A549 (cell line): Measurements from ENCODE around the gene KCNIP2. TPM values are rescaled to one million over a fixed set of nuclear protein-coding genes. Genes with fewer than 3 reads are reported as not detected.

Experiments used
- ATAC-seq, 2 experiments: fragments of 200-7000 bp in 1 of 2; fragments of >200 bp in 1 of 2; cut with Nextera tagmentation in 1 of 2; cut with Tn5 transposase in 1 of 2; 3 replicates each; pipeline versions ENCODE4 v1.8.0 to v1.9.1; 2018 to 2020; ENCODE audit warnings: mild to moderate bottlenecking in 1 of 2, moderate library complexity in 1 of 2
- CTCF ChIA-PET: fragments of 300-600 bp; sonication (Branson Sonifier 250); formaldehyde crosslinking; extraction: SDS; loops from one replicate; lab custom pipeline; 2021; ENCODE audit warnings: antibody characterized with exemption, inconsistent platforms; lab: Yijun Ruan, JAX
- POLR2A ChIA-PET: fragments of 350-600 bp; formaldehyde crosslinking; extraction: SDS; loops from one replicate; lab custom pipeline; 2021; ENCODE audit warnings: antibody characterized with exemption, inconsistent platforms; lab: Yijun Ruan, JAX
- DNase-seq, 2 experiments: peaks; one replicate each; pipeline versions ENCODE4 v3.0.0 to v3.0.0-alpha.2; 2011 to 2016; ENCODE audit warnings: low read depth in 1 of 2, low spot score in 1 of 2
- FAIRE-seq: peaks from 2 replicates; lab custom pipeline; 2011; peaks lifted over from hg19 to GRCh38; lab: Jason Lieb, UNC
- H3K27ac ChIP-seq, 2 experiments: fragments of >200 bp; sonication (Bioruptor Twin); formaldehyde crosslinking; 3 replicates each; pipeline ENCODE4 v1.5.1; 2016 to 2017
- H3K4me1 ChIP-seq: fragments of >200 bp; sonication (Bioruptor Twin); formaldehyde crosslinking; 3 replicates; pipeline ENCODE4 v1.6.1; 2016
- H3K4me2 ChIP-seq: fragments of >200 bp; sonication (Bioruptor Twin); formaldehyde crosslinking; 3 replicates; pipeline ENCODE4 v1.6.1; 2016
- H3K4me3 ChIP-seq: fragments of >200 bp; sonication (Bioruptor Twin); formaldehyde crosslinking; 3 replicates; pipeline ENCODE4 v1.5.1; 2016
- H3K9me3 ChIP-seq: fragments of >200 bp; sonication (Bioruptor Twin); formaldehyde crosslinking; 3 replicates; pipeline ENCODE4 v1.6.1; 2016
- ATOH8 ChIP-seq: fragments of 250-450 bp; sonication (Bioruptor Pico); IDR thresholded peaks from 2 replicates; pipeline ENCODE4 v1.5.0; 2020; ENCODE audit warnings: low read depth, mild to moderate bottlenecking, moderate library complexity
- CHD2 ChIP-seq: fragments of 150-350 bp; IDR thresholded peaks from 2 replicates; pipeline ENCODE4 v1.6.1; 2014; ENCODE audit warnings: low read length; ENCODE audit not compliant: partially characterized antibody
- CHD4 ChIP-seq: fragments of 200-600 bp; sonication (generic); IDR thresholded peaks from 2 replicates; pipeline ENCODE4 v1.6.1; 2016; ENCODE audit warnings: antibody characterized with exemption, mild to moderate bottlenecking, borderline replicate concordance
- CTCF ChIP-seq: fragments of >200 bp; sonication (Bioruptor Twin); formaldehyde crosslinking; IDR thresholded peaks from 3 replicates; pipeline ENCODE4 v1.5.1; 2016
- E2F6 ChIP-seq: IDR thresholded peaks from 2 replicates; pipeline ENCODE4 v1.6.1; 2012; ENCODE audit warnings: low read depth, borderline replicate concordance
- EHMT2 ChIP-seq: fragments of 200-600 bp; sonication (generic); IDR thresholded peaks from 2 replicates; pipeline ENCODE4 v1.6.1; 2016; ENCODE audit warnings: antibody characterized with exemption, low read depth, mild to moderate bottlenecking, moderate library complexity
- EP300 ChIP-seq, 2 experiments: fragments of >200 bp; sonication (Bioruptor Twin); formaldehyde crosslinking; IDR thresholded peaks; 2 replicates in 1 of 2; 3 replicates in 1 of 2; pipeline ENCODE4 v1.6.1; 2016 to 2017
- FOXS1 ChIP-seq: fragments of 250-450 bp; sonication (Bioruptor Pico); IDR thresholded peaks from 2 replicates; pipeline ENCODE4 v1.5.0; 2020; ENCODE audit warnings: mild to moderate bottlenecking, moderate library complexity
- HDAC2 ChIP-seq: fragments of 200-600 bp; sonication (generic); IDR thresholded peaks from 2 replicates; pipeline ENCODE4 v1.6.1; 2016
- HEYL ChIP-seq: fragments of 250-450 bp; sonication (Bioruptor Pico); IDR thresholded peaks from 2 replicates; pipeline ENCODE4 v1.8.0; 2021; ENCODE audit warnings: mild to moderate bottlenecking, moderate library complexity
- HOXB13 ChIP-seq: fragments of 250-450 bp; sonication (Bioruptor Pico); IDR thresholded peaks from 2 replicates; pipeline ENCODE4 v1.5.0; 2020; ENCODE audit warnings: low read depth, mild to moderate bottlenecking, moderate library complexity
- HOXB5 ChIP-seq: fragments of 250-450 bp; sonication (Bioruptor Pico); IDR thresholded peaks from 2 replicates; pipeline ENCODE4 v1.5.0; 2020; ENCODE audit warnings: mild to moderate bottlenecking, moderate library complexity
- JUN ChIP-seq, 2 experiments: fragments of >200 bp; sonication (Bioruptor Twin); formaldehyde crosslinking; IDR thresholded peaks; 2 replicates in 1 of 2; 3 replicates in 1 of 2; pipeline ENCODE4 v1.6.1; 2016 to 2017
- KDM1A ChIP-seq: fragments of 200-600 bp; sonication (generic); IDR thresholded peaks from 2 replicates; pipeline ENCODE4 v1.6.1; 2016; ENCODE audit warnings: low read depth, mild to moderate bottlenecking
- MAX ChIP-seq: IDR thresholded peaks from 2 replicates; pipeline ENCODE4 v1.6.1; 2012
- MYC ChIP-seq: IDR thresholded peaks from 2 replicates; pipeline ENCODE4 v1.6.1; 2012; ENCODE audit warnings: mild to moderate bottlenecking, inconsistent platforms, low read length, improper control_type of control experiment, borderline replicate concordance
- NPAS2 ChIP-seq: fragments of 250-450 bp; sonication (Bioruptor Pico); IDR thresholded peaks from 2 replicates; pipeline ENCODE4 v1.8.0; 2022; ENCODE audit warnings: mild to moderate bottlenecking, moderate library complexity, borderline replicate concordance
- POLR2A ChIP-seq: IDR thresholded peaks from 2 replicates; pipeline ENCODE4 v1.6.1; 2012; ENCODE audit warnings: mild to moderate bottlenecking, low read length
- RARB ChIP-seq: fragments of 250-450 bp; sonication (Bioruptor Pico); IDR thresholded peaks from 2 replicates; pipeline ENCODE4 v1.8.0; 2021; ENCODE audit warnings: mild to moderate bottlenecking, moderate library complexity
- RCOR1 ChIP-seq: fragments of 150-350 bp; IDR thresholded peaks from 2 replicates; pipeline ENCODE4 v1.6.1; 2014; ENCODE audit warnings: antibody characterized with exemption, low read length, low read depth
- RFX5 ChIP-seq: fragments of 450-650 bp; IDR thresholded peaks from 2 replicates; pipeline ENCODE4 v1.7.1; 2014; ENCODE audit warnings: antibody characterized with exemption, mild to moderate bottlenecking, moderate library complexity
- SMC3 ChIP-seq: fragments of >200 bp; sonication (Bioruptor Twin); formaldehyde crosslinking; IDR thresholded peaks from 3 replicates; pipeline ENCODE4 v1.6.1; 2018; ENCODE audit warnings: inconsistent platforms
- USF2 ChIP-seq: fragments of 450-650 bp; IDR thresholded peaks from 2 replicates; pipeline ENCODE4 v1.6.1; 2014; ENCODE audit warnings: antibody characterized with exemption
- ZC3H11A ChIP-seq: fragments of 450-650 bp; IDR thresholded peaks from 2 replicates; pipeline ENCODE4 v1.6.1; 2014; ENCODE audit warnings: antibody characterized with exemption, mild to moderate bottlenecking
- WGBS: methylation state at CpG from one replicate; pipeline ENCODE4 v1.1.6; 2017; ENCODE audit errors: missing lambda C conversion rate; 5-methylcytosine and 5-hydroxymethylcytosine counted together
- polyA plus RNA-seq, 4 experiments: library from polyadenylated mRNA; depleted of rRNA in 3 of 4; stranded (reverse); fragments of >200 nt; fragmentation: RNase III in 1 of 4; extraction: RNeasy Plus Mini Kit Qiagen cat#74134 plus additional on column Dnase treatment in 1 of 4; gene quantifications; 2 replicates in 3 of 4; 3 replicates in 1 of 4; pipeline ENCODE4 v1.2.3, GENCODE V29; 2011 to 2017

The KCNIP2 gene
- polyA plus RNA-seq, 2 of the 4 experiments (the other 2 are of a cell fraction), result 0.88 to 1.3 TPM

GRCh38 chr10:101812606-101813005, 31.0 kb downstream of the KCNIP2 start:
- Histone ChIP-seq H3K9me3 (no peaks in the 10 kb centered on the region), H3K4me1 (peaks cover 22% of the 10 kb centered on the region), H3K27ac (no peak overlapping the region), H3K4me3 (no peak overlapping the region), H3K4me2 (no peak overlapping the region)
- POLR2A ChIA-PET, result no interaction called here
- CTCF ChIA-PET, result interaction anchor here (0.7 to 2.9 kb wide), 6 partner anchors 9 to 32 kb away, joined by 3 to 10 read pairs (median 4); no protein-coding TSS in a partner anchor
- 93% methylated on average over 4 of the region's 4 CpGs for WGBS
- FAIRE-seq (no peak), DNase-seq (no peak)
- TF ChIP-seq RFX5, result no peak
- TF ChIP-seq RCOR1, result no peak
- TF ChIP-seq CHD2, result no peak
- no peak for TF ChIP-seq E2F6
- no peak for TF ChIP-seq EP300 (IDR thresholded peaks at IDR 0.05)
- TF ChIP-seq CHD4, result no peak
- TF ChIP-seq EHMT2, result no peak
- no peak for TF ChIP-seq SMC3
- no peak for TF ChIP-seq HOXB5
- TF ChIP-seq USF2, result no peak
- no peak for TF ChIP-seq KDM1A
- TF ChIP-seq, all 56 proteins: peak for 0
- no peak for ATAC-seq

GRCh38 chr10:101807158-101807557, 36.4 kb downstream of the KCNIP2 start:
- ATAC-seq (no peak), DNase-seq (no peak), FAIRE-seq (no peak)
- 86% methylated on average over 1 of the region's 1 CpG for WGBS
- H3K27ac ChIP-seq, result no peak overlapping the region
- H3K4me1 ChIP-seq, result no peaks in the 10 kb centered on the region
- H3K9me3 ChIP-seq, result no peaks in the 10 kb centered on the region
- no peak for TF ChIP-seq RCOR1
- TF ChIP-seq CTCF, result no peak
- TF ChIP-seq HDAC2, result no peak
- no peak for TF ChIP-seq RARB (CRISPR knock-in tag)
- TF ChIP-seq MYC, result no peak
- TF ChIP-seq CHD2, result no peak
- TF ChIP-seq E2F6, result no peak
- TF ChIP-seq HEYL (CRISPR knock-in tag), result no peak
- TF ChIP-seq POLR2A, result no peak
- no peak for TF ChIP-seq FOXS1 (CRISPR knock-in tag)
- no peak for TF ChIP-seq JUN (IDR thresholded peaks at IDR 0.05)
- TF ChIP-seq HOXB13 (CRISPR knock-in tag), result no peak
- TF ChIP-seq MAX, result no peak
- TF ChIP-seq NPAS2 (CRISPR knock-in tag), result no peak
- no peak for TF ChIP-seq ATOH8 (CRISPR knock-in tag)
- no peak for TF ChIP-seq CHD4
- TF ChIP-seq ZC3H11A, result no peak
- H3K4me2 ChIP-seq, result no peak overlapping the region
- no peak overlapping the region for H3K4me3 ChIP-seq
- ChIA-PET CTCF (interaction anchor here (1.1 kb wide), 1 partner anchor 26 kb away, joined by 3 read pairs; no protein-coding TSS in a partner anchor), POLR2A (no interaction called here)
